CMK (cell line): ENCODE data around the gene FHIT.

Experiments
- DNase-seq: peaks from one replicate; pipeline ENCODE4 v3.0.0-alpha.2; 2010; ENCODE audit warnings: low read depth

The FHIT gene

DNA sequence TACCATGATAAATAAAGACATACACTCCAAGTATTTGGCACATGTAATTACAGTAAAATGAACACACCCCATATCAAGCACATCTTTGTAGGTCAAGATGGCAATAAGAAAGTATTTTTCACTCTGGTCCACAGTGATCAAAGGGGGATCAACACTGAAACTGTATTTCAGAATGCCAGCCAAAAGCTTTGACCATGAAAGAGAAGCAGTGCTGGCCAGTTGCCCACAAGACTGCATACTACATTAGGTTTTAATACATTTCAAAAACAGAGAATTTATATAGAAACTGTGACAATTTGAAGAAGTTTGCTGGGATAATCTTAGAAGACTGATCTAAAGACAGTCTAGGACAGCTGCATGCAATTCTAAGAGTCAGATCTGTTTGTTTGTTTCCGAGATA, 1035.3 kb downstream of the FHIT start:
- DNase-seq: no peak

DNA sequence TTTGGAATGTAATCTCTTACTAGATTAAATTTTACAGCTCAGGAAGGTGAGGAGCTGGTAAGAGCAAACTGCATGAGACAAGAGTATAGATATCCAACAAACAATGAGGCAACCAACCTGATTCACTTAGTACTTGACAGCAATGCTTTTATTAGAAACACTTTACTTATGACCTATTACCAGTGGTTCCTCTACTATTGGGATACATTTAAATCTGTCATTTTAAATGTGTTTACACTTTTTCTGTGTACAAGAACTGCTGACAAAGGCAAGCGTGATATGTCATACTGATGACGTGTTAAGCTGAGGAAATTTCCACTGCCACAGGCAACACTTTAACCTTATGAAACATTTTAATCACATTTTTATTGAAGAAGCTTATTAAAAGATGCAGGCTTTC, 1043.3 kb downstream of the FHIT start:
- DNase-seq: no peak

DNA sequence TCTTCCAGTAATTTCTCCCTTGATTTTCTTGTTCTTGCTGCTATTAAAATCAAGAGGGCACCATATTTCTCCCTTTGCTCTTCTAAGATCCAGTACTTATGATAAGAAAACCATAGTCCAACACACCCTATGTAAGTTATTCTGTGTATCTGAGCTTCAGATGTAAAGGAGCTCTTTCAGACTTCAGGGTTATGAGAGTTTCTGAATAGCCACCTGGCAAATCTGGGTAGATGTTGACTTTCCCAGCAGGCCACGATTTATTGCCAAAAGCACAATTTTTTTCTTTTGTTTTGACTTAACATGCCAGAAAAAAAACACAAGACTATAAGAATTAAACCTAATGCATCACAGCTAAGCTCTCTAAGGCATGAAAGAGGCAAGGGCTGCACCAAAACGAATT, 1045.0 kb downstream of the FHIT start:
- no peak for DNase-seq

DNA sequence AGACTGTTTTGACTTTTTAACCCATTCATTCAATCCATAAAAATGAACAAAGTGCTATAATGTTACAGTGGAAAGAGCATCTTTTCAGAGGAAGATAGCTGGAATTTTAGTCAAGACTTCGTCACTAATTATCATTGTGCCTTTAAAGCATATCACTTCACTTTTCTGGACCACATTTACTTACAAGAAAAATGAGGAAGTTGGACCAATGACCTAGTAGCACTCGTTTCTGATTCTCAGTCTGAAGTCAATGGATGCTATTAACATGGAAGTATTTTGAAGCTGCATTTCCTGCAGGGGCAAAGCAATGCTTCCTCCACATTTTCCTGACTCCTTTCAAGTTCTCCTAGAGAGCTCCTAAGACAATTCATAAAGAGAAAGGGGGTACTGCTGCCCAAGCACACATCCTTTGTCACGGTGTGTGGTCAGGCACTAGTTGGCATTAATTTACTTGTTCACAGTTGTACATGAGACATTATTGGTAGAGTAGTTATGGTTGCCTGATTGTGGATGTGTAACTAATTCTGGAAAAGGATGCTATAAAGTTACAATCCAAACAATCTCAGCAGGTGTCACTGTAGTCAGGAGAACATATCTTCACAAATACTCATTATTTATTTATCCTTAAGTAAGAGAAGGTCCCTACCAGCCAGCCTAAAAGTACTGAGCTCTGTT, 1049.1 kb downstream of the FHIT start:
- DNase-seq: no peak

DNA sequence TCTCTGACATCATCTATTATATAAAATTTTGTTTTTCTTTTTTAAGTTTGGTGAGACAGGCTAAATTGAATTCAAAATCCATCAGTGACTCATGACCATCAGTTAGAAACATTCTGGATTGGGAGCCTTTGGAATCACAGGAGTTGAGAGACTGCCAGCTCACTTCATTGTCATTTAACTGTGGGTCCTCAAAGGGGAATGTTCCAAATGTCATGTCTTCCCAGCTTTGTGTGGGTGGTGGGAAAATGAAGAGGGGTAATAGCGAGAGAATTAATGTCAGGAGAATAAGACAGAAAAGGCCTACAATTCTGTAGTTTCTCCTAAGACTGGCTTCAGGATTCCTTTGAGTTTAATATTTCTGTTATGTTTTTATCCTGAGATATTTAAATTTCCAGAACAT, 1051.9 kb downstream of the FHIT start:
- DNase-seq: no peak

DNA sequence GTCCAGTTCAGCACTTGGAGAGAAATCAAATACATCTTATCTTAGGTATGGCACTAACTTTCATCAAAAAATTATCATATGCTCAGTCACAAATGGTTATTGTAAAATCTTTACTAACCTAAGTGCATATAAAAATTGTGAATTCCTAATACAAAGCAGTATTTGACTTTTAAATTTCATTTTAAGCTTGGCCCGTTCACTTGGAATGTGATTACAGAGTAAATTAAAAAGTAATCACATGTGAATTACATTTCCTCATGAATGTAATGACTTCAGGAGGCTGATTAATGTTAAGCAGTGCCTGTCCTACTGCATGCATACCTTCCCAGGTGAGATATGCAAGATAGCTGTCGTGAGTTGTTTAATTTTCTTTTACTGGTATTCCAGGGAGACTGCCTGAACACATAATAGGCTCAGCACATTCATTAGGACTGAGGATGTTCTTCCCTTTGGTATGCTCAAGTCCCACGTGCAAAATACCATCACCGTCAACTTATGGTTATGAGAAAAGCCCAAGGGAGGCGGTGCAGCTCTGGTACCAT, 1053.0 kb downstream of the FHIT start:
- DNase-seq: no peak

DNA sequence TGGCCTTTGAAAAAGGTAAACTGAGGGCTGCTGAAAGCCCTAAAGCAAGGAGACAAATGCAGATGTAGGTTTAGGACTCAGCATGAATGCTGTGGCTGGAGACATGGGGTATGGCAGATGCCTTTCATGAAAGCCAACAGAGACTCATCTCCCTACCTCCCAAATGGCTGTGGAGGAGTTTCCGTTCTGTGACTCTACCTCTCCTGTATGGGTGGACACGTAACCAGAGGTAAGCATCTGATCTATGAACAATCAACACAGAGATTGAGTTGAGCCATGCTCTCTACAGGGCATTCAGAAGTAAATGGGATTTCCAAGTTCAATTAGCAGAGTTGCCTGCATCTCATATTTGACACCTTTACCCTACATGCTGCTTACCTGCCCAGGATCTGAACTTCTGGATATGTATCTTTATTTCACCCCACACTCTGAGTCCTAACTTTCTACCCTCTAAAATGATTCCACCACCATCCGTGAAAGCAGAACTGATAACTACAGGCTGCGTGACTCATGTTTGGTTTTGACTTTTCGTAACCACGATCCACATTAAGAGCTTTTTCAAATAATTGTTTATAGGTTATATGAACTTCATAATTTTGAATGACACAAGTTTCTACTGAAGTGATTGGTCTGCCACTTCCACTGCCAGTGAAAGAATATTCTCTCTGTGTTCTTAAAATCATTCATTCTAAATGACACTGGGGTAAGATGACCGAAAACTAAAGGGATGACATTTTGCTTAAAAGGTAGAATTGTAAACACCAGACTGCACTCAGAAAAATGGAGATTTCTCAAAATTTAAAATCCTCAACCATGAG, 1058.7 kb downstream of the FHIT start:
- DNase-seq: no peak

DNA sequence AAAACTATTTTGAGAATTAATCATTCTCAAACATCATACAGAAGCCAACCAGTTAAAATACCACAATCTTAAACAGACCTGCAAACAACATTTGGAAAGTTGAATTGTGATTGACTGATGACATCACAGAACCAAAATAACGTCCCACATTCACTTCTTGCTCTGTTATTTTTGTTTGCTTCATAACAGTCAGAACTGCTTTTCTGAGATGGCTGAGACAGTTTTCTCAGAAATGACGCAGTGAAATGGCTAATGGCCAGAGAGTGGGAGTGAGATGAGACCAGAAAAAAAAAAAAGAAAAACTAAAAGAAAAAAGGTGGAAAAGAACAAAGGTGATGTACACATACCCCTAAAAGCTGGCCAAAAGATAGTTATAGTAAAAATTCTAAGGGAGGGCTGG, 1061.2 kb downstream of the FHIT start:
- DNase-seq: no peak

DNA sequence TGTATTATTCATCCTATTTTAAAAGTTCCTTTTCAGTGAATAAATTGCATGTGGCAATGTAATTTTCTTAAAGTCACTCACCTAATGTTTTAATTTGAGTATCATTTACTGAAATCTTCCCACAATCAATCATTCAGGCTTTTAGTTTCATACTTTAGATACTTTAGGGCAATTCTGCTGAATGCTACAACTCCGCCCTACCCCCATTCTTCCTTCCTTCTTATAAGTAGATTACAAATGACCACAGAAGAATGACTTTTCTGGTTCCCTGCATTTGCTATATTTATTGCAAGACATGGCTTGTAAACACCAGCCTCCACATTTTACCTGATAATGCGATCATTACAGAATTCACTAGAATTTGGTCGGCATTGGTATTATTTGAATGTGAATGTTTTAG, 1061.9 kb downstream of the FHIT start:
- DNase-seq: no peak

DNA sequence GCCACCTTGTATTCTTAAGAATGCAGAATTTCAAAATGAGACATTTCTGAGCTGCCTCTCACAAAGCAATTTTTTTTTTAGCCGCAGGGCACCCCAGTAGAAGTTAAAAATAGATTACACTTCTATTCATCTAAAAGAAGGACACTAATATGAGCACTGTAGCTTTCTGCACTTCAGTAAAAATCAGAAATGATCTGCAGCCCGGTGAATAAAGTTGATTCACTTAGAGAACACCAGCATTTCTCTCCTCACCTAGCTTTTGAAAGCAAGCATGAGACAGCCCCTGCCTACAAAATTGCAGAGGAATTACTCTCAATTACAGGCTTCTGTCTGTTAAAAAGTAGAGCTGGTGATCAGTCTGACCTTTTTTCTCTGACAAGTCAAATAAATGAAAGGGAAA, 1062.4 kb downstream of the FHIT start:
- no peak for DNase-seq

DNA sequence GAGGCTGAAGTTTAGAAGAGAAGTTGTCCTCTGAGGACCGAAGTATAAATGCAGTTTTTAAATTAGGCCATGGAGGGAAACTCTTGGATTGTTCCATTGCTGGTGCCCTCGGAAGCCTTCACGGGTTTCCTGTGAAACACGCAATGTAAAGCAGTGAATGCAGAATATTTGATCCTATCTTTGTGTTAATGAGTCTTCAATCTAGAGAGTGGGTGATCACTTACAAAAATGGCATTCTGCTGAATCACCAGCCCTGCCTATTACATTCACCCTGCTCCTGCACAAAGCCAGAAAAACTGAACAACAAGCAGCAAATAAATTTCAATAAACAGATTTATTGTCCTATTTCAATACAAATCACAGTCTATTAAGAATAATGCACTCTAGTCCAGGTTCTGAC, 1063.9 kb downstream of the FHIT start:
- no peak for DNase-seq

DNA sequence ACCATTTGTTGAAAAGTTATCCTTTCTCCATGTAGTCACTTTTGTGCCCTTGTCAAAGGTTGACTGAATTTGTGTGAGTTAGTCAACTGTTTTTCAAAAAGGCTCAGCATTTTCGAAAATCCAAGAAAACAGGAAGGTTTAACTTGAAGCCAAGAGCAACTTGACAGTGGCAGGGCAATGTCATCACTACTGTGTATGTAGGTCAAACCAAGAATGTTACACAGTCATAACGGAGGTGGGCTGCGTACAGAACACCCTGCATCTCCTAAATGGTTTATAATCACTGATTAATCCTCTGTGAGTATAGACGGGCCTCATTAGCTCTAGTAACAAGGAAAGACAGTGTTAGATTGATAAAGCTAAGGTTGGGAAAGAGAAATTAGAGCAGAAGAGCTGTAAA, 1064.9 kb downstream of the FHIT start:
- DNase-seq: no peak

DNA sequence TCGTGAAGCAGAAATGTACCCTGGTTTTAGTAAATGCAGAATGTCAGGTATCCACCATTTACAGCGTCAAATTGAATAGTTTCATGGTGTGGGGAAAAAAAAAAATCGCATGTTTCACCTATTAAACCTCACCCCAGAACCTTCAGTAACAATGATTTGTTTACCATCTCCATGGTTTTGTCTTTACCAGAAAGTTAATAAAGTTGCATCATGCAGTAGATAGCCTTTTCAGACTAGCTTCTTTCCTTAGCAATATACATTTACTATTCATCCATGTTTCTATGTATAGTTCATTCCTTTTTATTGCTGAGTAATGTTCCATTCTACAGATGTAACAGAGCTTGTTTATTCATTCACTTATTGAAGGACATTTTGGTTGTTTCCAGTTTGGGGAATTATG, 1066.1 kb downstream of the FHIT start:
- no peak for DNase-seq

DNA sequence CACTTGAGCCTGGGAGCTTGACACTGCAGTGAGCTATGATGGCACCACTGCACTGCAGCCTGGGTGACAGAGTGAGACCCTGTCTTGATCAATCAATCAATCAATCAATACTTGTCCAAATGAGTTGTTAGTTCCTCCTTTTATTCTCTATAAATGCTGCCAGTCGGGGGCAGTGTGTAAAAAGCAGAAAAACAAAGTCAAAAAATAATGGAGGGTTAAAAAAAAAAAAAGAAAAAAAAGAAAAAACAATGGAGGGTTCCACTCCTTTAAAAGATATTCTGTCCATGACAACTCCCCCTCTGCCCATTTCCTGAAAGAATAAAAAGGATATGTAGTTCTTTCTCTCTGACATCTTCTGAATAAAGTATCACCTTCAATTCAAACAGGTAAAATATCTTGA, 1068.6 kb downstream of the FHIT start:
- DNase-seq: no peak

DNA sequence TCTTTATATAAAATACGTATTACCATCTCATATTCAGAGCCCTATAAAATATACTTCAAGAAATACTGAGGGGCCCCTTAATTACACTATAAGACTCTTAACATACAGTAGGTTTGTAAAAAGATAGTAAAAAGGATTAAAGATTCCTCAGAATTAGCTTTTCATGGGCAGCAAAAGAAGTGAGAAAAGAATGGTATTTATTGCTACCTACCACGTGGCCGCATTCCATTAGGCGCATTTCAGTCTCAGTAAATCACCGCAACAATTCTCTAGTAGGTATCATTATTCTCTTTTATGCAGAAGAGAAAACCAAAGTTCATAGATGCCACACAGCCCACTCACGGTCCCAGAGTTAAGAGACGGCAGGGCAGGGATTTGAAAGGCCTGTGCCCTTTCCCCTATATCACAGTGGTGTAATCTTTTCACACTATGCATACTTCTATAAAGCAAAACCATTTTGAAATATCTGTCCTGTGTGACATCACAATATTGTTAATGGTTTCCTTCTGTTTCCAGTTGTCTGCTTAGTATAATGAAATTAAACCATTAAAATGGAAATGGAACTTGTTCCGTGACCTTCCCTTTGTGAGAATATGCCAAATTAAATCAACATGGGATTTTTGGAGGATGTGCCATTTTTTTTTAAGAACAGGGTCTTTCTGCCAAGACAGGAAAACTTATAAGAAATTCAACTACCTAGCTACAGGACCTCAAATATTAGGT, 1072.2 kb downstream of the FHIT start:
- DNase-seq: no peak

DNA sequence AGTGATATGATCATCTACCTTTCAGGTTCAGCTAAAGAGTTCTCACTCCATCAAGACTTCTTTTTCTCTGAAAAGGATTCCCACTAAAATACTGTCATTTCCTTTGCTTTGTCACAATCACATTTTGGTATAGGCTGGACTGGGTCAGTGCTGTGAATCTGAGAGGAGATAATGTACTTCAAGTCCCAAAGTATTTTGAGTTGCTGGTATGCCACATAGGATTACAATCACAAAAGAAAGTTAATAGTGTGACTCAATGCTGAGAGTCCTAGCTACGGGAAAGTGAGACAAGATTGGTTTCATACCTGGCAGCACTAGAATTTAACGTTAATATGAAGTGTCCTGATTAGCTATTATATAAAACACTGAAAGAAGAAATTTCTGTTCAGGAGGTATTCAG, 1073.5 kb downstream of the FHIT start:
- DNase-seq: no peak

DNA sequence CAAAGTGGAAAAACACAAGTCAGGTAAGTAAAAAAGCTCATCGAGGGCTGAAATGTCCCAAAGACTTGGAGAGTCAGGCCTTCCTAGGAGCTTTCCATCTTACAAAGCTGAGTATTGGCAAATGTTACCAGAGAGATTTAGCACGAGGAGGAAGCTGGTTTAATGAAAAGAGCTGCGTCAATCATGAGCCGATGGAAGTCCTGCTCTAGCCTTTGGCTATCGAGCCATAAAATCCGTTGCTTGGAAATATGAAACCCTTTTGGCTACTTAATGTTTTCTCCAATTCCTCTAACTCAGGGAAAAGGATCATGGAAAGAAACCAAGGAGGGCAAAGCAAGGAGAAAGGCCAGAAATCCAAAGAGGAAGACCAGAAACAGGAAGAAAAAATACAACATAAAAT, 1074.6 kb downstream of the FHIT start:
- DNase-seq: no peak

DNA sequence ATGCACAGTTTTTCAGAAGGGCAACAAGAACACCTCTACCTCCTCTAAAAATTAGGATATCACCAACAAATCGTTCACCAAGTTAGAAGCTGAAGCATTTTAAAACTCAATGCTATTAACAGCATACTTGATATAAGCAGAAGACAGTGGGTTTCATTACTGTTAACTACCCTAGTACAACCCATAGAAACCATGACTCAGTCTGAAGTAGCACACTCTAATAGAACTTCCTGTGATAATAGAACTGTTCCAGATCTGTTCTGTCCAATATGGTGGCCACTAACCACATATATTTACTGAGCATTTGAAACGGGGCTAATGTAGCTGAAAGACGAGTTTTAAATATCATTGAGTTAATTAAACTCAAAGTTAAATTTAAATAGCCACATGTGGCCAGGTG, 1075.6 kb downstream of the FHIT start:
- DNase-seq: no peak

DNA sequence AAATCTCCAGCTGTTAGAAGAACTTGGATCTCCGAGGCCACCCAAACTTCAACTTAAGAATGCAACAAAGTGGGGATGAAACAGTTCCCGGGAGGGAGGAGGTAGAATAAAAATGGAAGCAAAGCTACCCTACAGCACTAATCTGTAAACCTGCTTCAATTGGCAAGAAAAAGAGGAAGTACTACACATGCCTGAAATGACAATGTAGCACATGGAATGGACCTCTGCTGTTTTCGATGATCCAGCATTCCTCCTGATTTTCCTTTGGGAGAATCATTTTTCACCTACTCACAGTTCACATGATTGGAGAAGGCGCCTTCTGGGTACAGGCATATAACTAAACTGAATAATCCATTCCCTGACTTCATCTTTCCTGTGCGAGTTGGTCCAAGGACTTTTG, 1081.5 kb downstream of the FHIT start:
- no peak for DNase-seq

DNA sequence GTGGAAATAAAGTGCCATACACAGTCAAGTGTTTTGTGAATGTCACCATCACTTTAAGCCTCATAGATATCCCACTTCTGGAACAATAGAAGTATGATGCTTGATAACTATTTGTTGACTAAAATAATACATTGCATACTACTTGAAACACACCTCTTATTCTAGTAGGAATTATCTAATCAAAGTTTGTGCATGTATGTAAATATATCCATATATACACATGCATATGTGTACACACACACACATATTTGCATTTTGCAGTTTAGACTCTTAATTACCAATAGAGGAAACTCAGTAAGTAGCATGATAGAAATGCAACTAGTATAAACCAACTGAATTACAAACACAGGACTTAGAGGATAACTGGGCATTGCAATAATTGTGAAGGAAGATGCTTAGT, 1084.1 kb downstream of the FHIT start:
- DNase-seq: no peak

DNA sequence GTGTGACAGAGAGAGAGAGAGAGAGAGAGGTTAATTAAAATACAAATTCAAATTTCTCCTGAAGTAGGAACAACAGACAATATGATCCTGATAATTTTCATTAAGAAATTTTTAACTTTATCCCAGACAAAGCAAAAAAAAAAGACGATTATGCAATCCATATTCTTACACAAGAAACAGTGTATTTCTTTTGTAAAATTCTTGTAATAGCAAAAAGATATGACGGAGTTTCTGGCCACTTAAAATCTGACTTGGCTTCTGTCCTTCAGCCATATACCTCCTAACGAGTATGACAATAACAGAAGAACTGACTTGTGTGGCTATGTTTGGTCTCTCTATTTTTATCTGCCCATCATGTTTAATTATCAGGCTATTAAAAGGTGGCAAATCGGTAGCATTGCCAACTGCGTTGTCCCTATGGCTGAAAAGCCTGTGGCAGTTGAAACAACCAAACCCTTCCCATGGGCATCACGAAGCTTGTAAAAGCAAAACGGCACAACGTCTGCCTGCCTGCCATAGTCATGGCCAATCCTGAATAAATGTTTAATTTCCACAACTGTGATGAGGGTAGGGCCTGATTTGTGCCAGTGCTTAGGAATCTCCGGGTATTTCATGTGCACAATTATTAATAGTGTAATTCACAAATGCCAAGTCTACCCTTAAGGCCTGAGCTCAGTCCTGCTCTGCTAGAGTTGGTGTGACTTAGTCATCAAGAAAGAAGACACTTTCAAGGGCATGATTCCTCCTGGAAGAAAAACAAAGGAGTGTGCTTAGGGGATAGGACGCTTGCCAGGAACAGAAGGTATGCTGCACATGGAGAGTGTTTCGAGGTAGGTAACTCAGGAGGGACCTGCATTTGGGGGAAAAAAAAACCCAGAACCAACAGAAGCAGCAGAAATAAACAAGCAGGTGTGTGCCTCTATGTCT, 1090.2 kb downstream of the FHIT start:
- no peak for DNase-seq
